SKM-1 treated with dmso at 0.1 percent for 144 hours (cell line): ENCODE data around the gene MYO1B.
A peak's percentile ranks its signal among the peaks of the same experiment; 100 is the strongest.

ENCODE experiments used
- DNase-seq: peaks from one replicate; lab custom pipeline; 2025; ENCODE audit not compliant: unreplicated experiment; lab: John Stamatoyannopoulos, UW

Gene MYO1B

GRCh38 chr2:191225690-191226089 is 19.5 kb upstream of the MYO1B start:
- no peak for DNase-seq

- no peak for DNase-seq
Measured at GRCh38 chr2:191226196-191226595, 19.0 kb upstream of the MYO1B start.

- no peak for DNase-seq
Measured at GRCh38 chr2:191228333-191228732, 16.9 kb upstream of the MYO1B start.

- no peak for DNase-seq
Measured at GRCh38 chr2:191228861-191229260, 16.3 kb upstream of the MYO1B start.

- no peak for DNase-seq
Measured at GRCh38 chr2:191230174-191230573, 15.0 kb upstream of the MYO1B start.

- no peak for DNase-seq
Measured at GRCh38 chr2:191231995-191232394, 13.2 kb upstream of the MYO1B start.

- DNase-seq: no peak
Measured at GRCh38 chr2:191233533-191233932, 11.7 kb upstream of the MYO1B start.

- no peak for DNase-seq
Measured at GRCh38 chr2:191234376-191234775, 10.8 kb upstream of the MYO1B start.

- DNase-seq: no peak
Measured at GRCh38 chr2:191240871-191241270, 4.3 kb upstream of the MYO1B start.

- DNase-seq: no peak
Measured at GRCh38 chr2:191241418-191241817, 3.8 kb upstream of the MYO1B start.

- DNase-seq: no peak
Measured at GRCh38 chr2:191243154-191243553, 2.0 kb upstream of the MYO1B start.

- DNase-seq: no peak
Measured at GRCh38 chr2:191244350-191244749, 854 bp upstream of the MYO1B start.

- DNase-seq: peak; percentile 15
Measured at GRCh38 chr2:191245869-191246531, 796 bp downstream of the MYO1B start.

- no peak for DNase-seq
Measured at GRCh38 chr2:191246820-191247380, 1.7 kb downstream of the MYO1B start.

GRCh38 chr2:191247381-191248057 is 2.3 kb downstream of the MYO1B start:
- no peak for DNase-seq

GRCh38 chr2:191249156-191249813 is 4.1 kb downstream of the MYO1B start:
- no peak for DNase-seq

- no peak for DNase-seq
Measured at GRCh38 chr2:191250400-191250799, 5.2 kb downstream of the MYO1B start.

- DNase-seq: no peak
Measured at GRCh38 chr2:191250986-191251385, 5.8 kb downstream of the MYO1B start.

- DNase-seq: no peak
Measured at GRCh38 chr2:191252699-191253098, 7.5 kb downstream of the MYO1B start.

GRCh38 chr2:191253476-191253875 is 8.3 kb downstream of the MYO1B start:
- no peak for DNase-seq

GRCh38 chr2:191255271-191255670 is 10.1 kb downstream of the MYO1B start:
- DNase-seq: no peak

GRCh38 chr2:191255756-191256312 is 10.6 kb downstream of the MYO1B start:
- DNase-seq: no peak
